Fibroblast of mammary gland (primary cell): ENCODE results near the gene PCSK5.

Experiments
- DNase-seq: peaks from one replicate; pipeline ENCODE4 v3.0.0-alpha.2; 2010; ENCODE audit warnings: low read depth
- H3K4me3 ChIP-seq: 2 replicates; pipeline ENCODE4 v1.5.1; 2011; ENCODE audit warnings: low read depth, mild to moderate bottlenecking, low read length, moderate library complexity; ENCODE audit not compliant: control insufficient read depth
- CTCF ChIP-seq: conservative IDR thresholded peaks from 2 replicates; pipeline ENCODE4 v1.5.1; 2011; ENCODE audit warnings: low read depth, low read length, inconsistent platforms; ENCODE audit not compliant: control insufficient read depth, insufficient read depth

The PCSK5 gene

GRCh38 chr9:76394960-76395252 is 504.4 kb downstream of the PCSK5 start:
- H3K4me3 ChIP-seq: peak overlapping the region; percentile 72
- DNase-seq: peak; percentile 44
- TF ChIP-seq CTCF: no peak

- no peak for DNase-seq
- no peak for TF ChIP-seq CTCF
- peak overlapping the region; percentile 72 for H3K4me3 ChIP-seq
Measured at GRCh38 chr9:76395381-76395780, 504.9 kb downstream of the PCSK5 start.

GRCh38 chr9:76396144-76396543 is 505.7 kb downstream of the PCSK5 start:
- no peak for DNase-seq
- H3K4me3 ChIP-seq: no peak overlapping the region
- TF ChIP-seq CTCF: no peak

- no peak for DNase-seq
- no peak for TF ChIP-seq CTCF
- H3K4me3 ChIP-seq: no peak overlapping the region
Measured at GRCh38 chr9:76396597-76396996, 506.1 kb downstream of the PCSK5 start.

GRCh38 chr9:76399856-76400255 is 509.4 kb downstream of the PCSK5 start:
- DNase-seq: no peak
- no peak for TF ChIP-seq CTCF
- no peak overlapping the region for H3K4me3 ChIP-seq

GRCh38 chr9:76400534-76401096 is 510.1 kb downstream of the PCSK5 start:
- DNase-seq: no peak
- H3K4me3 ChIP-seq: no peak overlapping the region
- no peak for TF ChIP-seq CTCF

- no peak for DNase-seq
Measured at GRCh38 chr9:76401176-76401575, 510.7 kb downstream of the PCSK5 start.

More at GRCh38 chr9:76401176-76401575, 510.7 kb downstream of the PCSK5 start:
- no peak overlapping the region for H3K4me3 ChIP-seq
- TF ChIP-seq CTCF: no peak
